ENCODE measurements around the gene EPB41L2.
"Not testable (repeated sequence)": the region's sequence is repeated elsewhere in the genome, so short reads cannot be mapped to it uniquely, and the experiment has no call there.

EPB41L2 gene

GRCh38 chr6:131033631-131034030 is 29.4 kb downstream of the EPB41L2 start:
- no peak for DNase-seq

GRCh38 chr6:131029626-131030297 is 33.3 kb downstream of the EPB41L2 start:
- DNase-seq, result no peak

GRCh38 chr6:131027326-131027725 is 35.7 kb downstream of the EPB41L2 start:
- DNase-seq, result no peak

- no peak for DNase-seq
These were observed 36.8 kb downstream of the EPB41L2 start for GRCh38 chr6:131026243-131026642.

GRCh38 chr6:131024565-131024964 is 38.5 kb downstream of the EPB41L2 start:
- DNase-seq, result no peak

GRCh38 chr6:131023834-131024504 is 39.1 kb downstream of the EPB41L2 start:
- DNase-seq, result no peak

GRCh38 chr6:131022691-131023090 is 40.4 kb downstream of the EPB41L2 start:
- no peak for DNase-seq

- DNase-seq, result no peak
These were observed 45.1 kb downstream of the EPB41L2 start for GRCh38 chr6:131017962-131018361.

- DNase-seq, result no peak
These were observed 47.3 kb downstream of the EPB41L2 start for GRCh38 chr6:131015630-131016263.

- DNase-seq, result no peak
These were observed 47.9 kb downstream of the EPB41L2 start for GRCh38 chr6:131015025-131015591.

- DNase-seq, result no peak
These were observed 48.8 kb downstream of the EPB41L2 start for GRCh38 chr6:131014080-131014776.

- peak in 1 of 2 donors; percentile 15 for DNase-seq
These were observed 49.5 kb downstream of the EPB41L2 start for GRCh38 chr6:131013495-131013894.

GRCh38 chr6:131009790-131010189 is 53.3 kb downstream of the EPB41L2 start:
- no peak for DNase-seq

GRCh38 chr6:131008965-131009364 is 54.1 kb downstream of the EPB41L2 start:
- DNase-seq, result not testable (repeated sequence)

- DNase-seq, result not testable (repeated sequence)
These were observed 55.1 kb downstream of the EPB41L2 start for GRCh38 chr6:131007964-131008363.

GRCh38 chr6:131007286-131007685 is 55.8 kb downstream of the EPB41L2 start:
- DNase-seq, result no peak

GRCh38 chr6:131005439-131006016 is 57.5 kb downstream of the EPB41L2 start:
- DNase-seq, result no peak

GRCh38 chr6:131004936-131005335 is 58.1 kb downstream of the EPB41L2 start:
- DNase-seq, result no peak

- DNase-seq, result no peak
These were observed 58.7 kb downstream of the EPB41L2 start for GRCh38 chr6:131004387-131004755.

GRCh38 chr6:131003488-131004386 is 59.3 kb downstream of the EPB41L2 start:
- DNase-seq, result no peak

GRCh38 chr6:131002661-131002980 is 60.4 kb downstream of the EPB41L2 start:
- no peak for DNase-seq
